Measurements from ENCODE around the gene REXO1.

- TF ChIP-seq SIN3A (IDR thresholded peaks at IDR 0.05; ENCODE audit: borderline replicate concordance, insufficient read depth, low read length) (0 out of 2 replicates have a peak, but pooled peaks have one; percentile 42), POLR2AphosphoS5 (IDR thresholded peaks at IDR 0.05; ENCODE audit: low read depth, low read length) (no peak), REST (IDR thresholded peaks at IDR 0.05; ENCODE audit: insufficient read depth in 1 of 2, low read depth in 2 of 2, low read length in 2 of 2) (no peak), FOXP2 (optimal IDR thresholded peaks at IDR 0.05; ENCODE audit: borderline replicate concordance, extremely low read depth, extremely low read length, insufficient read depth) (no peak), TAF1 (IDR thresholded peaks at IDR 0.05; ENCODE audit: borderline replicate concordance, insufficient read depth, low read length) (no peak)
Measured at GRCh38 chr19:1882089-1882785, 34.0 kb upstream of the REXO1 start.

Measured in PFSK-1 (cell line).